Measurements from ENCODE around the gene MAML2.

Gene MAML2

DNA sequence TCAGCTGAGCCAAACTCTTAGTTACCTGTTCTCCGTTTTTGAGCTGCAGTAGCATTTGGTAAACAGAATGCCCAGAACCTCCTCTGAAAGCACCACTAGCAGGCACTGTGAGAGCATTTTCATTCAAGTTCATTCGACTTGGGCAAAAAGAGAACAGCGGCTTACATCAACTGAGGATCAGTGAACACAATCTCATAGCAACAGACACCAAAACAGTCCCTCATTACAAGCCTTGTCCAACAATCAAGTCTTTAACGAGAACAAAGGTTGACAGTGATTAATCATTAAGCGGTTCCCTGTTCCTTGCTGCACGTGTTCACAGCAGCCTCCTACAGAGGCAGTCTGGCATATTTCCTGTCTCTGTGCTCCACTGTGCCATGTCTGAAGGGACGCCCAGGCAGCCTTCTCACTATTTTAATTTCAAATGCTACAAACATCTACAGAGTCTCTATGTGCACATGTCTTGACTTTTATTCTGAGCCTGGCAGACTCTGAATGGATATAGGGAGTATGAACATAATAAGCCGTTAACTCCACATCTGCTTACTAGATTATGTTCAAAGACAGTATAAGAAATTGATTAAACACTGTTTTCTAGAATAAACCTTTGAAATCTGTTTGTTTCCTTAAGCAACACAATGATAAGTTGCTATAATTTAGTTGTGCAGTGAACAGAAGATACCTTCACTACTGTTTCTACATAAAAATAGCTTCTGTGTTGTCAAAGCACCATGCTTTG lies 330.7 kb downstream of the MAML2 start:
- peak in 1 of 3 experiments; percentile 55 for DNase-seq (ENCODE audit: low read depth in 3 of 3)

DNA sequence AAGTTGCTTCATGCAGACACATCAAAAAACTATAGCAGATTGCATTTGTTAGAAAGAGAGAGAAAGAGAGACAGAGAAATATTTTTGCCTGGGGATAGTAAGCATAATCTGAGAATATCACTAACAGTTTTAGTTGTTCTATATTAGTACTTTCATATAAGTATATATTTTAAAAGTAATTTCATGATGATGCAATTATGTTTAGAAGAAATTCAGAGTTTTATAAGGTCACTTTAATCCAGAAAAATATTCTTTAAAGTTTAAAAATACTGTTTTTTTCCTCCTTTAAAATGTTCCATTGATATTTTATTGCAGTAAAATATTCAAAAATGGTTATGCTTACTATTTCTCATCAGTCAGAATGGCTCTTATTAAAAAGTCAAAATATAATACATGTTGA lies 332.3 kb downstream of the MAML2 start:
- no peak for DNase-seq (ENCODE audit: low read depth in 3 of 3)

DNA sequence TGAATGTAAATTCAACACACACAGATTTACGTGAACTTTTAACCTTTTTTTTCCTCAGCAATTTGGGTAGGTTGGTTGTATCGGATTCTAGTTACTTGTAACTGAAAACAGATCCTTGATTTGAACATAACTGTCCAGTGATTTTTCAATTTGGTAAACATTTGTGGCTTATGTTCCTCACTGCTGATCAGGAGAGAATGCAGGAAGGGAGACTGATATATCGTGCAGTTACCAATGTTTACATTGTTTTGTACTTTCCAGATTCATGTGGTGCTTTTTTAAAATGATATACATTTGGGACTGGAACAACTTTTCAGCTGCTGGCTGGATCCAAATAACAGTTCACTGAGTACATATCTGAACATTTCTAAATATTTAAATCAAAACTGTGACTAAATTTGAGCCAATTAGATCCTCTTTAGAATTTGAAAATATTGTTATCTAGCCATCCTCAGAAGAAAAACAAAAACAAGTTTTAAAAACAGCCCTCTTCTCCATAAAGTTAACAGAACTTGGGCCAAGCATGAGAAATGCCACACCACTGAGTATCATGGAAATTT lies 334.8 kb downstream of the MAML2 start:
- no peak for DNase-seq (ENCODE audit: low read depth in 3 of 3)

DNA sequence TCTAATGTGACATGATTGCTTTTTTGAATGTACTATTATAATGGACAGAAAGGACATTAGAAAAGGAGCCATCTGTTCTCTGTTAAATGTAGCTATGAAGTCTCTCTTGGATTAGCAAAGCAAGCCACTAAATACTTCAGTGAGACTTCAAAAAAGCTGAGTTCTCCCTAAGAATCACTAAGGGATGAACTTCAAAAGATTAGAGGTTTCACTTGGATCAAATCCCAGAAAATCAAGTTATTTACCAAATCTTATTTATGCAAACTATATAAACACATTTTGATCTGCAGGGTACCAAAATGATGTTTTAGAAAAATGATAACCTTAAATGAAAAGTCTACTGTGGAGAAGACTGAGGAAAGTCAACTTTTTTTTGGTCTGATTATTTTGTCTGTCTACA lies 337.0 kb downstream of the MAML2 start:
- DNase-seq (ENCODE audit: low read depth in 3 of 3) = no peak

DNA sequence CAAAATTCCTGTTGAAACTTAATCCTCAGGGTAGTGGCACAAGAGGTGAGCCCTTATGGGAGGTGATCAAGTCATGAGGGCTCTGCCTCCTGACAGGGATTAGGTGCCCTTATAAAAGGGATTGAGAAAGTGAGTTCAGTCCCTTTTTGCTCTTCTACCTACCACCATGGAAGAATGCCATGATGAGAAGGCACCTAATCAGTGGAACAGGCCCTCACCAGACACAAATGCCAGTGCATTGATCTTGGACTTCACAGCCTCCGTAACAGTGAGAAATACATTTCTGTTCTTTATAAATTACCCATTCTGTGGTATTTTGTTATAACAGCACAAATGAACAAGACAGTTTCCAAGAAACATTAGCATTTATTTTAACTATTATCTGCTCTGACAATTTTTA lies 338.1 kb downstream of the MAML2 start:
- DNase-seq (ENCODE audit: low read depth in 3 of 3) = no peak

DNA sequence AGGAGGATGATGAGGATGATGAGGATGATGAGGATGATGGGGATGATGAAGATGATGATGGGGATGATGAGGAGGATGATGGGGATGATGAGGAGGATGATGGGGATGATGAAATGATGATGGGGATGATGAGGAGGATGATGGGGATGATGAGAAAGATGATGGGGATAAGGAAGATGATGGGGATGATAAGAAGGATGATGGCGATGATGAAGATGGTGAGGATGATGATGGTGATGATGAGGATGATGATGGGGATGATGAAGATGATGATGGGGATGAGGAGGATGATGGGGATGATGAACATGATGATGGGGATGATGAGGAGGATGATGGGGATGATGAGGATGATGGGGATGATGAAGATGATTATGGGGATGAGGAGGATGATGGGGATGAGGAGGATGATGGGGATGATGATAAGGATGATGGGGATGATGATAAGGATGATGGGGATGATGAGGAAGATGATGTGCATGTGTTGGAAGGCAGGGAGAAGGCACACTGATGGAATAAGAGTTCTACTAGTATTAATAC lies 340.2 kb downstream of the MAML2 start:
- no peak for DNase-seq (ENCODE audit: low read depth in 3 of 3)

- no peak for DNase-seq (ENCODE audit: low read depth in 3 of 3)
These were observed 340.7 kb downstream of the MAML2 start for GRCh38 chr11:96002339-96002738.

DNA sequence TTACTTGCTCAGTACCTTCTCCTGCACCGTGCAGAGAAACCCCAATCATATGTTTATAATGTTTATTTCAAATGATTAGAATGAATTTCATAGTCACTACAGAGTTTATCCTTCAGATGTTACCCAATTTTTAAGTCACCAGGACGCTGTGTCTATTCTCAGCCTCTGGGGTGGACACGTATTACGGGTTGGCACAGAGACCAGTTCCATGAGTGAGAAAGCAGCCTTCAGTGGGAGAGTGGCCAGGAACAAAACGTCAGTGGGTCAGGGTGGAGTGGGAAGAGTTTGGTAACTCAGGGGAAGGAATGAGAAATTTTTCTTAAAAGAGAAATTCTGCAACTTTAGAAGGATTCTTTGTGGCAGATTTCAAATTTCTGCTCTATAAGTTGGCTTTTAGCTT lies 342.0 kb downstream of the MAML2 start:
- no peak for DNase-seq (ENCODE audit: low read depth in 3 of 3)

- DNase-seq (ENCODE audit: low read depth in 3 of 3) = no peak
These were observed 343.1 kb downstream of the MAML2 start for GRCh38 chr11:95999711-96000406.

- no peak for DNase-seq (ENCODE audit: low read depth in 3 of 3)
These were observed 346.3 kb downstream of the MAML2 start for GRCh38 chr11:95996621-95997235.

- DNase-seq (ENCODE audit: low read depth in 3 of 3) = no peak
These were observed 348.7 kb downstream of the MAML2 start for GRCh38 chr11:95994329-95994728.

DNA sequence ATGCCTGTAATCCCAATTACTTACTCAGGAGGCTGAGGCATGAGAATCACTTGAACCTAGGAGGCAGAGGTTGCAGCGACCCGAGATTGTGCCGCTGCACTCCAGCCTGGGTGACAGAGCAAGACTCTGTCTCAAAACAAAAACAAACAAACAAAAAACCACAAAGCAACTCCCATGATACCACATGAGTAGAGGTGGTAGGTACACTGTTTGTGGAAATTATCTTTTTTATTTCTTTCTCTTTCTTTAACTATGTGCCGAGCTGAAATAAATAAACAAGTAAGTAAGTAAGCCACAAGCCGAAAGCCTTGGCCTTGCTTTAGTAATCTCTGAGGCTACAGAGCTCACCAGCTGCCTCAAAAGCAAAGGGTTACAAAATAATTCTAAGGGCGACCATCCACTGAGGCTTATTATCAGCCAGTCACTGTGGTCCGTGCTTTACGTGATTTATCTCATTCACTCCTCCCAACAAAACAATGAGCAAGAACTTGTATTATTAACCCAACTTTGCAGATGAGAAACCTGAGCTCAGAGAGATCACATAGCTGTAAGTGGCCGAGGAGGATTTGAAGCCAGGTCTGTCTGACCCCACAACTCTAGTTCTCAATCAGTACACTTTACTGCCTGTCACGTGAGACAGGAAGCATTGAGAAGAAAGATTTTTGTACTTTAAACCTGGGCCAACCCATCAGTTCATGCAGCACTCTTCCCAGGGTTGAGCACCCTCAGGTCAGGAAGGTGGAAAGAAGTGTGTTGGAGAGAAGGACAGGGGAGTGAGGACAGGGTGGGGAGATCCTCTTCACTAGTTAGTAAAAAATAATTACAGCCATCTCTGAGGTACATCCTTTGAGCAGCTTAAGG lies 349.3 kb downstream of the MAML2 start:
- DNase-seq (ENCODE audit: low read depth in 3 of 3) = no peak

GRCh38 chr11:95991545-95991944 lies 351.4 kb downstream of the MAML2 start:
- no peak for DNase-seq (ENCODE audit: low read depth in 3 of 3)

DNA sequence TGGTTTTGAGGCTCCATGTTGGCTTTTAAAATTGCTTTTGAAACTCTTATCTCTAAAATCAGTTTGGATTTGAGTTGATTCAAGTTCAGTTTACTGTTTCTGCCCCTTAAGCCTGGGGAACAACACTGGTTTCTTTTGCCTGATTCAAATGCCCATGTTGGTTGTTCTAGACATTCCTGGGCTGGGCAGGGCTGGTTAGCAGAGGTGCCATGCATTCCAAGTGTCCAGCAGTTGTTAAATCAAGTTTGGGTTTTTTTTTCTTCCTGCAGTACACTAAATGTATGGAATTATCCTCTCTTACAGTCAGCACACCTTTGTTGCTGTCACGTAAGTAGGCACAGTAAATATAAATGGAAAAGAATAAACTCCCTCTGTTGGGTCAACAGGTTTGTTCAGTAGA lies 351.9 kb downstream of the MAML2 start:
- DNase-seq (ENCODE audit: low read depth in 3 of 3) = no peak

- DNase-seq (ENCODE audit: low read depth in 3 of 3) = no peak
These were observed 353.2 kb downstream of the MAML2 start for GRCh38 chr11:95989780-95990179.

GRCh38 chr11:95989076-95989605 lies 353.9 kb downstream of the MAML2 start:
- DNase-seq (ENCODE audit: low read depth in 3 of 3) = no peak

DNA sequence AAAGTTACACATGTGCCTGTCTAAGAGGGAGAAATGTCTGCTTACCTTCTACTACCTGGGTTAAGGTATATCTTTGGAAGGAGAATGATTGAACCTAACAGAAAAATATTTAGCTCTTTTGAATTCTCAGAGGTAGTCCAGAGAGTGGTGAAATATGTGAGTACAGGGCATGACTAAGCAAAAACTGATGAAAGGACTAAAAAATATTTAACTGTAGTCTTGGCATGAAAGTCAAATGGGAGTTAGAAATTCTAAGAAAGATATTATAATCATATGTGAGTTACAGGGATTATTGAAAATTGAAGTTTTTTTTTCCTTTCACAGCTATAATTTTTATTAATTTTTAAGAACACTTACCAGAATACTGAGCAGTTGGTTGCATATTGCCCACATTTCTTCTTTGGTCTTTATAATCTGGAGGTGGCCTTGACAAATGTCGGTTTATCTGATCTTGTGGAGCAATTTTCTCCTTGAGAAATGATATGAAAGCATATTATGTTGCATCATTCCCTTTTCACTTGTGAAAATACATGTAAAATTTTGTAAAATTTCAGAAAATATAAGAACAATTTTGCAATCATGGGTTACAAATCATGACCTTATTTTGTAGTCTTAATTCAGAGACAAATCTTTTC lies 357.7 kb downstream of the MAML2 start:
- DNase-seq (ENCODE audit: low read depth in 3 of 3) = no peak

DNA sequence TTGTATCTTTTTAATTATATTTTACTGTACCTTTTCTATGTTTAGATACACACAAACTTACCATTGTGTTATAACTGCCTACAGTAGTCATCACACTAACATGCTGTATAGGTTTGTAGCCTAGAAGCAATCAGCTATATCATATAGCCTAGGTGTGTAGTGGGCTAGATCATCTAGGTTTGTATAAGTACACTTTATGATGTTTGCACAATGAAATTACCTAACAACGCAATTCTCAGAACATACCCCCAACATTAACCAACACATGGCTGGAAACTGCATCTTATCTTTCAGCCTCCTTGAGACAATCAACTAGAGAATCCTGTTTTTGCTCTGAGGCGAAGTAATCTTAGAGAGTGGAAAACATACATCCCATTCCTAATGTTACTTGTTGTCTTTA lies 358.9 kb downstream of the MAML2 start:
- DNase-seq (ENCODE audit: low read depth in 3 of 3) = no peak

GRCh38 chr11:95977534-95978174 lies 365.3 kb downstream of the MAML2 start:
- no peak for DNase-seq (ENCODE audit: low read depth in 3 of 3)

DNA sequence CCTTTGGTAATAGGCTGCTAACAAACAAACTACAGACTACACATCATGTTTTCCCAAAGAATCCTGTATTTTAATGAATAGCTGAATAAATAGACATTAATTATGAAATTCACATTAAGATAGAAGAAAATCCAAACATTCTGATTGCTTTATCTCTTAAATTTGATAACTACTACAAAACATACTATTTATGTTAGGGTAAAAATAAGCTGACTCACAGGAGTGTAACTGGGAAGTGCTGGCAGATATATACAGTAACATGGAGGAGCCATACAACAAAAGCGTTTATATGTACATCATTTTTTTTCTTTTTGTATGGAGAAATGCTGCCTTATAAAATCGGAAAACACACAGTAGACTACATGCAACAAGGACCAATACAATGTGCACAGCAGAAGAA lies 366.4 kb downstream of the MAML2 start:
- no peak for DNase-seq (ENCODE audit: low read depth in 3 of 3)
